ENCODE data around the gene TGFBRAP1.

DNA sequence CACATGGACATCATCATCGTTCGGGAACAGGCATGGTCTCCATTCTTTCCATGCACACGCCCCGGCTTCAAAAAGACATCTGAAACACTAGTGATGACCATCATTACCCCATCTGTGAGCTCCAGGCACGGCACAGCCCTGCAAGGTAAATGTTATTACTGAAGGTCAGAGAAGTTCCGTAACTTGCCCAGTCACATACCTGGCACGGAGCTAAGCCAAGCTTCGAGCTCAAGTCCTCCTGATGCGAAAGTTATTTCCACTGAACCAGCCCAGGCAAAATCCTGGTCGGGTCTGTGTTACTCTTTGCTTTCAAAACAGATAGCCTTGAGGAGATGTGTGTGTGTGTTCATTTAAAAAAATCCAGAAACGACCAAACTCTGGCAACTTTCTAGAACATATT lies 46.5 kb upstream of the TGFBRAP1 start:
- TF ChIP-seq, protein P1, sequence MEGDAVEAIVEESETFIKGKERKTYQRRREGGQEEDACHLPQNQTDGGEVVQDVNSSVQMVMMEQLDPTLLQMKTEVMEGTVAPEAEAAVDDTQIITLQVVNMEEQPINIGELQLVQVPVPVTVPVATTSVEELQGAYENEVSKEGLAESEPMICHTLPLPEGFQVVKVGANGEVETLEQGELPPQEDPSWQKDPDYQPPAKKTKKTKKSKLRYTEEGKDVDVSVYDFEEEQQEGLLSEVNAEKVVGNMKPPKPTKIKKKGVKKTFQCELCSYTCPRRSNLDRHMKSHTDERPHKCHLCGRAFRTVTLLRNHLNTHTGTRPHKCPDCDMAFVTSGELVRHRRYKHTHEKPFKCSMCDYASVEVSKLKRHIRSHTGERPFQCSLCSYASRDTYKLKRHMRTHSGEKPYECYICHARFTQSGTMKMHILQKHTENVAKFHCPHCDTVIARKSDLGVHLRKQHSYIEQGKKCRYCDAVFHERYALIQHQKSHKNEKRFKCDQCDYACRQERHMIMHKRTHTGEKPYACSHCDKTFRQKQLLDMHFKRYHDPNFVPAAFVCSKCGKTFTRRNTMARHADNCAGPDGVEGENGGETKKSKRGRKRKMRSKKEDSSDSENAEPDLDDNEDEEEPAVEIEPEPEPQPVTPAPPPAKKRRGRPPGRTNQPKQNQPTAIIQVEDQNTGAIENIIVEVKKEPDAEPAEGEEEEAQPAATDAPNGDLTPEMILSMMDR (IDR thresholded peaks at IDR 0.05), result no peak
- TF ChIP-seq EZH2 (IDR thresholded peaks at IDR 0.05), result no peak
- TF ChIP-seq EZH2phosphoT487 (IDR thresholded peaks at IDR 0.05), result no peak
